Measurements from ENCODE around the gene JAKMIP3.

Gene JAKMIP3

GRCh38 chr10:132044803-132045202 is 20.9 kb upstream of the JAKMIP3 start:
- DNase-seq, result no peak

DNA sequence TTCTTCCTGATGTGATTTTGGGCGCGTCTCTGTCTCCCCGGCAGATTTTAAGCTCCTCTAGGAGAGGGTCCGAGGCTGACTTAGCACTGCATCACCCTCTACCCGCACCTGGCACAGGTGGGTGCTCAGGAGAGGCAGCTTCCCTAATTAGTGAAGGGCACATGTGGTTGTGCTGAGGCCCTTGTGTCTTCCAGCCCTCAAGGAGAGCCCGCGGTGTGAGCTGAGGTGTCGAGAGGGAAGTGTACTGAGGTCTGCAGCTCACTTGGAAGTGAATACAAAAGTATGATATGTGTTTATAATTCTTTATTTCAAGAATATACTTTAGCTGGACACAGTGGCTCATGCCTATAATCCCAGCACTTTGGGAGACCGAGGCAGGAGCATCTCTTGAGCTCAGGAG is 20.4 kb upstream of the JAKMIP3 start:
- no peak for DNase-seq

GRCh38 chr10:132047575-132048293 is 18.0 kb upstream of the JAKMIP3 start:
- DNase-seq, result no peak

- DNase-seq, result no peak
Observed at GRCh38 chr10:132048294-132048667, 17.5 kb upstream of the JAKMIP3 start.

DNA sequence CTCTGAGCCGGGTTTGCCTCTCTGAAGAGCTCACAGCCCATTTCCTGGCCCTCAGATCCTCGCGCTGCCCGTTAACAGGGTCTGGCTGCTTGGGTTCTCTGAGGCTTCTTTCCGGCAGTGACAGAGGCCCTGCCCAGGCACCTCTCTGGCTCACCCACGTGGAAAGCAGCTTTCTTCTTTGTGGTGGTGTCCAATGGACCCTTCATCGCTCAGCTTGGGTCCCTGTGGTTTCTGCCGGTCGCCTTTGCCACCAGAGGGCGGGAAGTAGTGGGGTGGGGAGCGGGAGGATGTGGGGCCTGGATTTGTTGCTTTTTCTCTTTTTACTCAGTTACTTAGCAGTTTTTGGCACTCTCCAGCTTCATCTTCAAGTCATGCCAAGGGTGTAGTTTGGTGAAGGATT is 15.6 kb upstream of the JAKMIP3 start:
- DNase-seq, result no peak

GRCh38 chr10:132052124-132052523 is 13.6 kb upstream of the JAKMIP3 start:
- DNase-seq, result no peak

DNA sequence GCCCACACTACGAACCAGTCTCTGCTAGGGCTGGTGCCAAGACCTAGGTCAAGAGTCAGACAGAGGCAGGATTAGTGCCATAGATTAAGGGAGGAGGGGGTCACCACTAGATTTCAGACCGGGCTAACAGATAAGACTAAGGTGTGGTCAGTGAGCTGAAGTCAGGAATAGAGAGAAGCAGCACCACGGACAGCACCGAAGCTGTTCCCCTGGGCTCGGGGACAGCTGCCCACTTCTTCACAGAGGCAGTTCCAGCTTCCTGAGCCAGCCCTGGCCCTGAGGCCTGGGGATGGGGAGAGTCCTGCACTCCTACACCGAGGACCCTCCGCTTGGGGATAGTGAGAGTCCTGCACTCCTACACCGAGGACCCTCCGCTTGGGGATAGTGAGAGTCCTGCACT is 11.2 kb upstream of the JAKMIP3 start:
- DNase-seq, result no peak

DNA sequence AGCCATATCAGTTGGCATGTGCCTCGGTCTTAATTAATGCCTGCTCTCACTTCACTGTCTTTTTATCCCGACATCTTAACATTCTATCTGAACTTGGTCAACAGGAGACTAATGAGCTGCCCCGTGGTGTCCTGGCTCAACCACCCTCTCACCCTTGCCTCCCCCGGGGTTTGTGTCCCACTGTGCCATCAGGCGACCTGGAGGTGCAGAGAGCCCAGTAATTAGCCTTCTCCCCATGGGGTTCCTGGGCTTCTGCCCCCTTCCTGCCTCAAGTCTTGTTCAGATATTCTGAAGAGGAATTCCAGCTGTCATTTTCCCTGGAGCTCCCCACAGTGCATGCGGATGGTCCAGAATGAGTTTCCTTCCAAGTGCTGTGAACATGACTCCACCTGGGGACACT is 10.1 kb upstream of the JAKMIP3 start:
- no peak for DNase-seq

GRCh38 chr10:132056663-132057062 is 9.1 kb upstream of the JAKMIP3 start:
- DNase-seq, result no peak

DNA sequence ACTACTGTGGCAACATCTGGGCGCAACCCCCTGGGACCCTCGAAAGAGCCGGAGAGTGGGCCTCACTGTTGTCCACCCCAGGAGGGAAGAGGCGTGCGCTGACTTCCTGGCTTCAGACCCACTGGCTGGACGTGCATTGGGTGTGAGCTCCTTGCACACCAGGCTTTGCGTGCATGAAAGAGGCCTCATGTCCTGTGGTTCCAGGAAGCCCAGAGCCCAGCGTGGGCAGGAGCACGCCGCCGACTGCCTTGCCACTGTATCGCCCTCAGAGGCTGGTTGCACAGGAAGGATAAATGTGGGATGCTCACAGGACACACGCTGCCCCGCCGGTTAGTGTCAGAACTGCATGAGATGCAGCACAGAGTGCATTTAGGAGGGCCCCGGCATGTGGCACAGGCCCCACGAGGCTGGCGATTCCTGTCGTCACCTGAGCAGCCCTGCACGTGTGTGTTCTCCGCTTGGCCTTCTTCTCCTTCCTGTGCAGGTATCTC is 8.5 kb upstream of the JAKMIP3 start:
- no peak for DNase-seq

GRCh38 chr10:132058111-132058745 is 7.5 kb upstream of the JAKMIP3 start:
- DNase-seq, result no peak

GRCh38 chr10:132058793-132059759 is 6.7 kb upstream of the JAKMIP3 start:
- no peak for DNase-seq

GRCh38 chr10:132059760-132060508 is 5.8 kb upstream of the JAKMIP3 start:
- no peak for DNase-seq

GRCh38 chr10:132061030-132061429 is 4.7 kb upstream of the JAKMIP3 start:
- DNase-seq, result no peak

GRCh38 chr10:132061465-132061864 is 4.3 kb upstream of the JAKMIP3 start:
- DNase-seq, result no peak

DNA sequence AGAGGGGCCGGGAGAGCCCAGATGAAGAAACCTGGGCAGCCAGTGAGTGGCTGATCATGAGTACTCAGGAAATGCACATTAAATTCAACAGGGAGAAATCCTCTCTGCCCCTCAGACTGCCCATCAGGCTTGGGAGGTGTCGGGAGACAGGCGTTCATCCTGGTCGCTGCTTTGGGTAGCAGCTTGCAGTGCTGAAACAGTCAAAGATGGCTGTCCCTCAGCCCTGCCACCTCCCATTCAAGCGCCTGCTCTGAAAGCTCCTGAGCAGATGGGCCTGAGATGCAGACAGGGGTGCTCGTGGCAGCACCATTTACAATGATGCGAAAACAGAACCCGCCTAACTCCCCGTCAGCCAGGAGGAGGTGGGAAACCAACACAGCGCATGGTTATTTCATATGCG is 3.6 kb upstream of the JAKMIP3 start:
- no peak for DNase-seq

DNA sequence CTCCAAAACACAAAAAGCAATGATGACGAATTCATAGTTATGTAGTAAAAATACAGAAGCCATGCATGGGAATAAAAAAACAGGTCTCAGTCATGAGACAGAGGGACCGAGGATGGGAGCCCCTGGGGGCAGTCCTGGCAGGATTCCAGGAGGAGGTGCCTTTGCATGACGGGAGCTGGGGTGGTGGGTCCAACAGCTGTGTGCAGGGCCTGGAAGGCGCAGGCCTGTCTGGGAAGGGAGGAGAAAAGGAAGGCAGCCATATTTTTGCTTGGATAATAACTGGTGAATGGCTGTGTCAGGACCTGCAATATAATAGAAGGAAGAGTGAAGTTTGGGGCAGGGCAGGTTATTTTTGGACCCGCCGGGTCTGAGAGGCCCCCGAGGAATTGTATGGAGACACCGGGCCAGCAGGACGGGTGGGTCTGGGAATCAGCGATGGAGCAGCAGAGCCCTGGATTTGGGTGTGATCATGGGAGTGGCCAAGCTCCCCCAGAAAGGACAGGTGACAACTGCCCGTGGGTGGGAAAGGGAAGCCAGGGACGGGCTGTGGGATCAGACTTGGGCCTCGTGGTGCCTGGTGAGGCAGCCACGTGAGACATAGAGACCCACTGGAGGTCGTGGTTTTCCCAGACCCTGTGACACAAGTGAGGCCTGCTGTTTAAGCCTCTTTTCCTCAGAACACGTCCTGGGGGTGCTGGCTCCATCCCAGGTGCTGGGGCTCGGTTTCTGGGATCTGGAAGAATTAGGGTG is 2.9 kb upstream of the JAKMIP3 start:
- DNase-seq, result no peak

GRCh38 chr10:132063432-132063831 is 2.3 kb upstream of the JAKMIP3 start:
- no peak for DNase-seq

- DNase-seq, result no peak
Observed at GRCh38 chr10:132064082-132064755, 1.5 kb upstream of the JAKMIP3 start.

DNA sequence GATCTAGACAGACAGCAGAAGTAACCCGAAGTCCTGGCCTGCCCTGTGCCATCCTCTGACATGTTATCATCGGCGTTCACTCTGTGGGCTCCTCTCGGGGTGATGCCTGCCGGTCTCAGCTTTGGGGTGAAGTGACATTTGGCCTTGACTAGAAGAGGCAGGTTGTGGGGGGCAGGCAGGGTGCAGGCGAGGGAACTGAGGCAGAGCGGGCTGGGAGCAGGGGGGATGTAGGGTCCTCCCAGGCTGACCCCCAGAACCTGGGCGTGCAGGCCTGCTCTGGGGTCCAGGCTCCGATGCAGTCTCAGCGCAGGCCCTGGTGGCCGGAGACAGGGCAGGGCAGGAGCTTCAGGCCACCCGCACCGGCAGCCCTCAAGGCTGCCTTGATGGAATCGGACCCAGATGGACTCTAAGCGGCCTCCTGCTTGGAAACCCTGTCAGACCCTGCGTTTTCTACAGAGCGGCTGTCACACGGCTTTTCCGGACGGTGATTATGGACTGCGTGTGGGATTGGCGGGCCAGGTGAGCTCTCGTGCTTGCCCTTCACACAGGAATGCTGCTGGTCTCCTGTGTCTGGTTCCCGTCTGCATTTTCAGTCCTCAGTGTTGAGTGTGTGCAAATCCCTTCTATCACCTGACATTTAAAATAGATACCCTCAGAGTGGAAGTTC is 842 bp upstream of the JAKMIP3 start:
- no peak for DNase-seq

GRCh38 chr10:132066186-132066585 is 440 bp downstream of the JAKMIP3 start:
- DNase-seq, result no peak

Measured in right hindlimb (tissue), 1 donor.